H1 (cell line): Measurements from ENCODE around the gene SKIC8. TPM values are rescaled to one million over a fixed set of nuclear protein-coding genes. Genes with fewer than 3 reads are reported as not detected.

Experiments used
- BACH1 ChIP-seq: IDR thresholded peaks from 2 replicates; pipeline ENCODE4 v1.6.1; 2012; ENCODE audit warnings: low read length, improper control_type of control experiment
- KDM1A ChIP-seq: fragments of 200-600, 300-600 bp; sonication (generic); IDR thresholded peaks from 2 replicates; pipeline ENCODE4 v1.7.1; 2016; ENCODE audit warnings: mild to moderate bottlenecking, low read length, borderline replicate concordance
- polyA plus RNA-seq, 7 experiments: library from polyadenylated mRNA; depleted of rRNA in 3 of 7; stranded (reverse) in 5 of 7; unstranded in 2 of 7; fragments of >200 nt in 5 of 7; fragments of 200-250 nt in 2 of 7; gene quantifications; 1 replicate in 5 of 7; 2 replicates in 1 of 7; 4 replicates in 1 of 7; pipeline versions ENCODE4 v1.2.1 to v1.2.3, GENCODE V29; 2011 to 2013; ENCODE audit warnings: missing spikeins in 2 of 7, mixed read lengths in 2 of 7
- total RNA-seq: library from RNA; stranded (reverse); fragmentation: NEBNext Ultra II Directional; extraction: Animal tissue kit (Norgen Biotek cat#: 25700); gene quantifications from 2 replicates; pipeline ENCODE4 v1.2.1, GENCODE V29; 2021

The SKIC8 gene
- total and polyA plus RNA-seq, 2 of the 8 experiments (the other 6 are each of a cell fraction or from before 2014, with no cell fraction given), result 44.2 to 77.7 TPM

DNA sequence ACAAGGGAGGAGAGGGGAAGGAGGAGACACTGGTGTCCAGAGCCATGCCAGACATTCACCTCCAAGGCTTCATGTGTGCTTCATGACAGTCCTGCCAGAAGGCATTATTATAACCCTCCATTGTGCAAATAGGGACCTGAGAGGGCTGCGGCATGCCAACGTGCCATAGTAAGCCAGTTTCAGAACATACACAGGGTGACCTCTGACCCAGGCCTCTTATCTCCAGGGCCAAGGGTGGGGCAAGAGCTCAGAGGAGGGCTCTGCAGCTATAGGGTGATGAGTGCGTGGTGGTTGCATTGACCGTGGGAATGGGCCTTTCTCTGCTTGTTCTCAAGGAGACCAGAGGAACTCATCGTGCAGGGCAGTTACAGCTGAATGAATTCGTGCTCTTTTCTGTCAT lies 55.3 kb downstream of the SKIC8 start (continued):
- no peak for TF ChIP-seq BACH1
- no peak for TF ChIP-seq KDM1A
